Tibial nerve (tissue), 4 donors: ENCODE results near the gene PRDM5.

ENCODE experiments used
- CTCF ChIP-seq, 5 experiments: fragments of 200-600 bp in 3 of 5; fragments of 450-650 bp in 2 of 5; sonication (generic) in 3 of 5; IDR thresholded peaks; one replicate each; pipeline ENCODE4 v1.5.1; 2016 to 2019; ENCODE audit warnings: antibody characterized with exemption in 5 of 5, mild to moderate bottlenecking in 3 of 5, moderate library complexity in 2 of 5
- EP300 ChIP-seq, 2 donors: sonication (generic); formaldehyde crosslinking; IDR thresholded peaks; one replicate each; pipeline ENCODE4 v1.6.1; 2017; ENCODE audit warnings: antibody characterized with exemption in 2 of 2, mild to moderate bottlenecking in 1 of 2
- POLR2A ChIP-seq, 2 donors: fragments of 450-650 bp; IDR thresholded peaks; one replicate each; pipeline ENCODE4 v1.6.1; 2017; ENCODE audit warnings: antibody characterized with exemption in 2 of 2, mild to moderate bottlenecking in 2 of 2, moderate library complexity in 2 of 2

- TF ChIP-seq CTCF (IDR thresholded peaks at IDR 0.05) (no peak), EP300 (IDR thresholded peaks at IDR 0.05) (no peak), POLR2A (IDR thresholded peaks at IDR 0.05) (no peak)
Measured at GRCh38 chr4:120855307-120856001, 67.1 kb downstream of the PRDM5 start.
